GM21717 (cell line): ENCODE measurements around the gene MKNK2.
"Not testable (repeated sequence)": the region's sequence is repeated elsewhere in the genome, so short reads cannot be mapped to it uniquely, and the experiment has no call there.

Source experiments
- ATAC-seq: cut with Tn5 transposase; IDR thresholded peaks from one replicate; pipeline ENCODE4 v1.9.1; 2021; ENCODE audit warnings: mild to moderate bottlenecking, moderate library complexity; ENCODE audit not compliant: unreplicated experiment

MKNK2 gene

DNA sequence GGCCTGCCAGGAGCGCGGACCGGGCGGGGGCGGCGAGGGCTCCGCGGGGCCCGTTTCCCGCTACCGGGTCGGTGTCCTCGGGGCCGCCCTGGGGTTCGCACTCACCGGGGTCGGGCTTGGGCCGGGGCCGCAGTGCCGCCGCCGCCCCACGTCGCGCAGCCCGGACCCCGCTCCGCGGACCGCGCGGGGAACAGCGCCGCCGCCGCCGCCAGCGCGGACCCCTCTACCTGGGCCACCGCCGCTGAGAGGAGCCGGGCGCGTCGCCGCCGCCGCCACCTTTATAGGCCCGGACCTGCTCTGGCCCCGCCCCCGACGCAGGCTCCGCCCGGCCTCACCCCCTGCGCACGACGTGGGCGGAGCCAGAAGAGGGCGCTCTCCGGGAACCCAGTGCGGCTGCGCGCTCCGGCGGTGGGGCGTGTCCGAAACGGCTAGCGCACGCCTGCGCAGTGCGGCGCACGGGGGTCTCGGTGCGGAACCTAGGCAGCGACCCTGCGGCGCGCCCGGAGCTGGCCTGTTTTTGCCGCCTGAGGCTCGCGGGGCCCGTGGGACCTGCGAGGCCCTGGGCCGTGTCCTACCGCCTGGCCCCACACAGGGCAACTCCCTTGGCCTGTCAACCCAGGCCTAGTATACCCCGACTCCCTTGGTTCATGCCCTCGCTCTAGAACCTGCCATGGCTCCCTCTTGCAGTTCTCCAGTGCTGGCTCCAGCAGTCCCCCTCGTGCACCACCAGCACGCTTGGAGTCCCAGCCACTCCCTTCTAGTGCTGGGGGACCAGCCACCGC is at the start of gene MKNK2:
TSS of gene MKNK2 (minus strand) at position 254 of the 782 bp plus-strand sequence. CDS start 393 bp downstream, outside the sequence.
- peak; percentile 29 for ATAC-seq

DNA sequence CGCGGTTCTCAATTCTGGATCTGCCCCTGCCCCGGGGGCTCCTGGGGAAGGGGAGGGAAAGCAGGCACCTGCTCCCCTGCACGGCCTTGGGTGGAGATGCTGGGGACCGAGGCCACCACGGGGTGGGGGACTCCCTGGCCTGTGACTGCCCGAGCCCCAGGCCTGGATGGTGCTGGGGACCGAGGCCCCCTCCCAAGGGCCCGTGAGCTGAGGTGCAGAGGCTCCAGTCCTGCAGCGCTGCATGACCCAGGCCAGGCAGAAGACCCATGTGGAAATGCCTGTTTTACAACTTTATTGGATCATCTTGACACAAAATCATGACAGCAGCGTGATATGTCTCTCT is 49.6 kb upstream of the MKNK2 start:
- ATAC-seq: no peak

DNA sequence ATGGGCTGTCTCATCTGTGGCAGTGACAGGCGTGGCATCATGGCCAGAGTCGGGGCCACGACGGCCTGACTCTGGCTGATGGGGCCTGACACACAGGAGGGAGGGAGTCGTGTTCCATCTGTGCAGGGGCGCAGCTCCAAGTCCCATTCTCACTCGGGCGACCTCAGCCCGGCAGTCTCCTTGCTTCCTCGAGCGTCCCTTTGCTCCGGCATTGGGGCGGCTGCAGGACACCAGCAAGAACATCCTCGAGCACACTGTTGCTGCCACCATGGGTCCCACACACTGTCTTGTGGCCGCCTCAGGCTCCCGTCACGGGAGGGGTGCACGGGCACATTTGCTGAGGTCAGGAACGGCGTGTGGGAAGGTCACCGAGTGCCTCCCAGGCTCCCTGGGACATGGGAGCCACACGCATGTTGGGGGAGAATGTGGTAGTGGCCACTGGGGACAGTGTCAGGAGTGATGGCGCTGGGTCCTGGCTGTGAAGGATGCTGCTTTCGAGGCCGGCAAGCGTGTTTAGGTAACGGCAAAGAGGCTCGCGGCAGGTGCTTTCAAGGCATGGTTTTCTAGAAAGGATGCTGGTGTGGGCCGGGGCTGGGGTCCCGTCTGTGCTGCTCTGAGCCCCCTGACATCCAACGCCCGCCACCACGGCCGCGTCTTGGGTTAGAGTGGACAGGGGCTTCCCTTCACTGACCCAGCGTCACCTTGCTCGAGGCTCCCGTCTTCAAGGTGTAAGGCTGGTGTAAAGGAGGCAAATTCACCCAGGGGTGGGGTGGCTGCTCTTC is 49.1 kb upstream of the MKNK2 start:
- ATAC-seq: no peak

DNA sequence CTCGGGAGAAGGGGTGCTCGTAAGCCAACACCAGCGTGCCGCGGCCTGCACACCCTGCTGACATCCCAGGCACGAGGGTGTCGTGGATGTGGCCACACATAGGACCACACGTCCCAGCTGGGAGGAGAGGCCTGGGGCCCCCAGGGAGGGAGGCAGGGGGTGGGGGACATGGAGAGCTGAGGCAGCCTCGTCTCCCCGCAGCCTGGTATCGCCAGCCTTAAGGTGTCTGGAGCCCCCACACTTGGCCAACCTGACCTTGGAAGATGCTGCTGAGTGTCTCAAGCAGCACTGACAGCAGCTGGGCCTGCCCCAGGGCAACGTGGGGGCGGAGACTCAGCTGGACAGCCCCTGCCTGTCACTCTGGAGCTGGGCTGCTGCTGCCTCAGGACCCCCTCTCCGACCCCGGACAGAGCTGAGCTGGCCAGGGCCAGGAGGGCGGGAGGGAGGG is 48.0 kb upstream of the MKNK2 start:
- ATAC-seq: no peak

DNA sequence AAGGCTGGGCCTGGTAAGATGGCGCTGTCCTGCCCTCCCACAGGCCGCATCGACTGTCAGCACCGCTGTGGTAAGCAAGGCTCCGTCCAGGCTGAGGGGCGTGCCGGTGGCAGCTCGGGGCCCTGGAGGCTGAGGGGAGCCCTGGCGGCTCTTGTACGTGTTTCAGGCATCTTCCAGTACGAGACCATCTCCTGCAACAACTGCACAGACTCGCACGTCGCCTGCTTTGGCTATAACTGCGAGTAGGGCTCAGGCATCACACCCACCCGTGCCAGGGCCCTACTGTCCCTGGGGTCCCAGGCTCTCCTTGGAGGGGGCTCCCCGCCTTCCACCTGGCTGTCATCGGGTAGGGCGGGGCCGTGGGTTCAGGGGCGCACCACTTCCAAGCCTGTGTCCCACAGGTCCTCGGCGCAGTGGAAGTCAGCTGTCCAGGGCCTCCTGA is 46.9 kb upstream of the MKNK2 start:
- no peak for ATAC-seq

DNA sequence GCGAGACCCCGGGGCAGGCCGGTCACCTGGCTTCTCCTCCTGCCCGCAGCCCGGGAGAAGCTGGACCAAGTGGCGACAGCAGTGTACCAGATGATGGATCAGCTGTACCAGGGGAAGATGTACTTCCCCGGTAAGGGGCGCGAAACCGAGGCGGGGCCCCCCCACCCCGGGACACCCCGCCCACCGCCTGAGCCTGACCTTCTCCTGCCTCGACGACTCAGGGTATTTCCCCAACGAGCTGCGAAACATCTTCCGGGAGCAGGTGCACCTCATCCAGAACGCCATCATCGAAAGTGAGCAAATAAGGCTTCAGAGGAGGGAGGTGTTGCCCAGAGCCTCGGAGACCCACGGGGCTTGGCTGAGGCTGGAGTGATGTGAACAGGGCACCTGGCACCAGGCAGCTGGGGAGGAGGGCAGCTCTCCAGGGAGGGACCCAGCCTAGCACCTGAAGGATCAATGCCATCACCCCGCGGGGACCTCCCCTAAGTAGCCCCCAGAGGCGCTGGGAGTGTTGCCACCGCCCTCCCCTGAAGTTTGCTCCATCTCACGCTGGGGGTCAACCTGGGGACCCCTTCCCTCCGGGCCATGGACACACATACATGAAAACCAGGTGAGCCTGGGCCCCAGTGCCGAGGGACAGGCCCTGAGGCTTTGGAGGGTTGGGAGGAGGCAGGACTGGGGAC is 46.3 kb upstream of the MKNK2 start:
- no peak for ATAC-seq

DNA sequence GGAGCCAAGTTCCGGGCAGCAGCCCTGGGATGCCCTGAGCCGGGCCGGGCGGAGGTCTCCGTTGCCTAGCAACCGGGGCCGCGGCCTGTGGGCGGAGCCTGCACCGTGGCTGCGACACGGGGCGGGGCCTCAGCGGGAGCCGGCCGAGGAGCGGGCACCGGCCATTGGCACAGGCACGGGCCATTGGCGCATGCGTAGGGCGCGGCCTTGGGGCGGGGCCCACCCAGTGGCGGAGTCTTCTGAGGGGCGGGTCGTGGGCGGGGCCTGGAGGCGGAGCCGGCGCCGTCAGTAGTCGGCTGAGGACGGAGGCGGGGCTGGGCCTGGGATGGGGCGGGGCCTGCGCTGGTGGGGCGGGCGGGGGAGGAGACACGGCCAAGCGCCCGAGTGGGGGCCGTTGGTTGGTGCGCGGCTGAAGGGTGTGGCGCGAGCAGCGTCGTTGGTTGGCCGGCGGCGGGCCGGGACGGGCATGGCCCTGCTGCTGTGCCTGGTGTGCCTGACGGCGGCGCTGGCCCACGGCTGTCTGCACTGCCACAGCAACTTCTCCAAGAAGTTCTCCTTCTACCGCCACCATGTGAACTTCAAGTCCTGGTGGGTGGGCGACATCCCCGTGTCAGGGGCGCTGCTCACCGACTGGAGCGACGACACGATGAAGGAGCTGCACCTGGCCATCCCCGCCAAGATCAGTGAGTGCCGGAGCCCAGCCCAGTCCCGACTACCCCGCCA is 45.6 kb upstream of the MKNK2 start, which contains the start of gene IZUMO4:
TSS of gene IZUMO4 (plus strand) at position 436 of the 723 bp plus-strand sequence. CDS start at position 467, 31 bp downstream.
- ATAC-seq: peak; percentile 51

DNA sequence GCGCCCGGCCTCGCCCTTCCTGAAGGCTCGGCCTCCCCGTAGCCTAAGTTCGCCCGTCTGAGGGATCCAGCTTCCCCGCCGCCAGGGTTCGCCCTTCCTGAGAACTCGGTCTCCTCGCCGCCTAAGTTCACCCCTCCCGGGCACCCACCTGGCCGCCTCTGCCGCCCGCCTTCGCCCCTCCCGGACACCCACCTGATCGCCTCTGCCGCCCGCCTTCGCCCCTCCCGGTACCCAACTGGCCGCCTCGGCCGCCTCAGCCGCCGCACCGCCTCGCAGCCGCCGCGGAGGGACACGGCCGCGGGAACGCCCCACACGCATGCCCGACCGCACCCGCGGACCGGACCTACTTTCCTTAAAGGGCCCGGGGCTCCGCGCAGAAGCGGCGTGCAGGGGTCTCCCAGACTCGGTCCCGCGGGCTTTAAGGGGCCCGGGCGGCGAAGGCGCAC is 45.0 kb upstream of the MKNK2 start, which contains the start of gene MOB3A:
TSS of gene MOB3A (minus strand) at position 293 of the 446 bp plus-strand sequence. CDS start 17,766 bp downstream, outside the sequence.
- peak; percentile 29 for ATAC-seq

DNA sequence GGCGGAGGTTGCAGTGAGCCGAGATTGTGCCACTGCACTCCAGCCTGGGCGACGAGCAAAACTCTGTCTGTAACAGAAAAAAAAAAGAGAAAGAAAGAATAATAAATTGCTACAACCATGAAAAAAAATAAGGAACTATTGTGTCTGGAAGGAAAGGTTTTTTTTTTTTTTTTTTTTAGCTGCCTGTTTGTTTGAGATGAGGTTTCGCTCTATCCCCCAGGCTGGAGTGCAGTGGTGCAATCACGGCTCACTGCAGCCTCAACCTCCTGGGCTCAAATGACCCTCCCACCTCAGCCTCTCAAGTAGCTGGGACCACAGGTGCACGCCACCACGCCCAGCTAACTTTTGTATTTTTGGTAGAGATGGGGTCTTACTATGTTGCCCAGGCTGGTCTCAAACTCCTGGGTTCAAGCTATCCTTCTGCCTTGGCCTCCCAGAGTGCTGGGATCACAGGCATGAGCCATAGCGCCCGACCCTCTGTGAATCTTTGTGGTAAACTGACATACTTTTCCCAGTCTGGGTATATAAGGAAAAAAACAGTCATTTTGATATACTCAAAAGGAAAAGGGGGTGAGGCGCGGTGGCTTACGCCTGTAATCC is 41.0 kb upstream of the MKNK2 start:
- ATAC-seq: not testable (repeated sequence)

DNA sequence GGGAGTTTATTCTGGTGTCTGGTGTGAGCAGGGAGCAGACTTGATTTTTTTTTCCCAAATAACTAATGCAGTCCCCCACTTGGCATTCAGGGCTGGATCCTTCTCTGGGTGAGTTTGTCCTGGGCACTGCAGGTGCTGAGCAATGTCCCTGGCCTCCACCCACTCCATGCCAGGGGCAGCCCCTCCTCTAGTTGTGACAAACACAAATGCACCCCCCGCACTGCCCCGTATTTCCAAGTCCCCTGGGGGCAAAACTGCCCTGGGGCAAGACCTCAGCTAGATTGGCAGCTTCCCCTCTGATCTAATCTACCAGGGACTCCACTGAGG is 38.6 kb upstream of the MKNK2 start:
- ATAC-seq: no peak

DNA sequence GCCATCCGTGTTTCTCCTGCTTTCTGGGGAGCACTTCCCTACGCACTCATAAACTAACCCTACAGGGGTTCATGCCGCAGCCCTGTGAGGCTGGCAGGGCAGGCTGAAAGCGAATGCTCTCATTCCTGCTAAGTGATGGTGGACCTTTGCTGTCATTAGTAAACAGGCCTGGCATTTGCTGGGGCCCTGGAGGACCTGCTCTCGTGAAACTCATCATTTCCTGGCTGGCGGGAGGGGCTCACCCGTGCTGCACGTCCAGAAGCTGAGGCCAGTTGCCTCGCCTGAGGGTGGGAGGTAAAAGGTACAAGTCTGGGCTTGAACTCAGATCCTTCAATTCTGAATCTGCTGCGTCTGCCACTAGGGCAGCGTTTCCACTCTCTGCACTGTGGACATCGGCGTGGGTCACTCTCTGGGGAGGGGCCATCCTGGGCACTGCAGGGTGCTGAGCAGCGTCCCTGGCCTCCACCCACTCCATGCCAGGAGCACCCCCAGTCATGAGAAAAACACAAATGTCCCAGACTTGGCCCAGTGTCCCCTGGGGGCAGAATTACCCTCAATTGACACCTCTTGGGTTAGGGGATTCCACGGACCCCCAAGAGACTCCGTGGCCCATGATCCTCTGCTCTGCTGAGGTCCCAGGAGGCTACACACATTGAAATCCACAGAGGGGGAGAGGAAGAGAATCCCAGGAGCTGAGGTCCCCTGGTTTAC is 38.1 kb upstream of the MKNK2 start:
- ATAC-seq: no peak

DNA sequence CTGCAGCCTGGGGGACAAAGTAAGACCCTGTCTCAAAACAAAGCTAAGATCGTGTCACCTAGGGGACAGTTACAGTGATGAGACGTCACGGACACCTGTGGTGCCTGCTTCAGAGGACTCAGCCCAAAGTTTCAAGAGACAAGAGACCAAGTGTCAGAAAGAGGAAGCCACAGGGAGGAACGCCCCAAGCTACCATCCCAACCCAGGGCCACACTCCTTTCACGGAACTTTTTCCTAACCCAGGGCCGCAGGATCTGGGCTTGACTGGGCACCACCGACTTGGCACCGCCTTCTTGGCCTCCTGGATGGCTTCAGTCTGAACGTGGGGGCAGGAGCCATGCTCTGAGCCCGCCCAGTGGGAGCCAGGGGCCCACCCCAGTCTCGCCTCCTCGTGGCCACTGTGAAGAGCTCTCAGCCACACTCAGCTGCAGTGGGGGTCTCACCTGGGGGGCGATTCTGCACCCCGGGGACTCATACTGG is 36.6 kb upstream of the MKNK2 start:
- ATAC-seq: peak; percentile 19

DNA sequence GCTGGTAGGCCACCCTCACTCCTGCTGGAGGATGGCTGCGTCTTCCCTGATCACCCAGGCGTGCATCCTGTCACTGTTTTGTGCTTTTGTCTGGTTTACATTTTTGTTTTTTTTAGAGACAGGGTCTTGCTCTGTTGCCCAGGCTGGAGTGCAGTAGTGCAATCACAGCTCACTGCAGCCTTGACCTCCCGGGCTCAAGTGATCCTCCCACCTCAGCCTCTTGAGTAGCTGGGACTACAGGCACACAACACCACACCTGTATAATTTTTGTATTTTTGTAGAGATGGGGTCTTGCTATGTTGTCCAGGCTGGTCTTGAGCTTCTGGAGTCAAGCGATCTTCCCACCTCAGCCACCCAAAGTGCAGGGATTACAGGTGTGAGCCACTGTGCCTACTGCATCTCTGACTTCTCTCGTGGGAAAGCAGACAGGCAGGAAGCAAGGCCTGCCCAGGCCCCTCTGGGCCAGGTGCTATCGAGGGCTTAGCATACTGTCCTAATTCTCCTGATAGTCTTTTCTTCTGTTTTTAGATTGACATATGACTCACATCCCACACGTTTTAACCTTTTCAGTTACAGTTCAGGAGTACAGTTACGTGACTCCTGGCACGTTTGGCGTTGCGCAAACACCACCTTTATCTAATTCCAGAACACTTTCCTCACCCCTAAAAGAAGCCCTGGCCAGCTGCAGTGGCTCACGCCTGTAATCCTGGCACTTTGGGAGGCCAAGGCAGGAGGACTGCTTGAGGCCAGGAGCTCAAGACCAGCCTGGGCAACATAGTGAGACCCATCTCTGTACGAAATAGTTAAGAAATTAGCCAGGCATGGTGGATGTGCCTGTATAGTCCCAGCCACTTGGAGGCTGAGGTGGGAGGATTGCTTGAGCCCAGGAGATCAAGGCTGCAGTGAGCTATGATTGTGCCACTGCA is 35.9 kb upstream of the MKNK2 start:
- peak; percentile 10 for ATAC-seq

DNA sequence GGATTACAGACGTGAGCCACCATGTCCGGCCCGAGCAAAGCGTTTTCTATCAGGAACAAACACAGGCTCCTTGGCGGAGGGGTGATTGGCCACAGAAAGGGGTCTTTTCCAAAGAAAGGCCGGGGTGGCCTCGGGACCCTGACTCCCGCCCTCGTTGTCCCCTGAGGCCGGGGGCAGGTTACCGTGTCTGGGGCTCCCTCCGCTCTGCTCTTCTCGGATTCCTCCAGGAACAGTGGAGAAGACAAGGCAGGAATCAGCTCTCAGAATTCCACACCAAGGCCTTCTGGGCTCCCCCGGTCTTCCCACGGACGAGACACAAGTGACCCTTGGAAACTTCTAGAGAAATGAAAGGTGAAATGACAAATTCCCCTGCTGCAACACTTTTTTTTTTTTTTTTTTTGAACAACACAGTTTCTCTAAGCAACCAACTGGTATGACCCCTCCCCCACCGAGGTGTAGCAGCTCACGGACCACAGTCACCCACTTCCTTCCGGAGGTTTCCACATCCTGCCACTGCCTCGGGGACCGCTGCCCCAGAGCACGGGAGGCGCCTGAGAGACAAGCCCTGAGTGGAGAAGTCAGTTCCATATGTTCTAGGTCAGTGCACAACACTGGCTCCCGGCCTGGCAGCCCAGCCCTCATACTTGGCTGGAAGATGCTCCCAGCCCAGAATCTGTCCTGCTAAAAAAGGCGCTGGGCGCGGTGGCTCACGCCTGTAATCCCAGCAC is 34.1 kb upstream of the MKNK2 start:
- peak; percentile 27 for ATAC-seq

DNA sequence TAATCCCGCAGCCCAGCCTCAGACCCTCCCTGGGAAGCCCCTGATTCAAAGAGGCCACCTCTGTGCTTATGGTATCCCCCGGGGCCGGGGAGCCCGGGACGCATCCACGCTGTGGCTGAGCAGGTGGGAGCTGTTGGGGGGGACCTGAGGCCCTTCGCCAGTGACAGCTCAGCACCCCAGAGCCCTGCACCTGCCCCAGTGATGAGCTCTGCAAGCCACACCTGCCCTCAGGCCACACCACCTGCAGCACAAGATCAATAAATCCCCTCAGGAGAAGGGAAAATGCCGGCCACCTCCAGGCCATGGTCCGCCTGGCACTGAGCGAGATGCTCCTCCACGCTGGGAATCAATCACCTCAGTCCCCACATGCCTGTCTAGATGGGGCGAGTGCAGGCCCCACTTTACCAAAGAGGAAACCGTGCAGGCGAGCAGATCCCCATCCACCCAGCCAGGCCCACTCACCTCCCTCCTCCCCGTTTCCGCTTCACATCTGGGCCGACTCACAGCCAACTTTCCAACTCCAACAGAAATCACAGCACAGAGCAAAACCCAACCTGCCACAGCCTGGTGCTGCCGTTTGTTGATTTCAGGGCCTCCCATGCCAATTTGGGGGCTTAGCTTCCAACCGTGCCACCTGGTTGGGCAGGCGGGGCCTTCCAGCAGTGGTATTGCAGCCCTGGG is 32.3 kb upstream of the MKNK2 start:
- ATAC-seq: no peak

DNA sequence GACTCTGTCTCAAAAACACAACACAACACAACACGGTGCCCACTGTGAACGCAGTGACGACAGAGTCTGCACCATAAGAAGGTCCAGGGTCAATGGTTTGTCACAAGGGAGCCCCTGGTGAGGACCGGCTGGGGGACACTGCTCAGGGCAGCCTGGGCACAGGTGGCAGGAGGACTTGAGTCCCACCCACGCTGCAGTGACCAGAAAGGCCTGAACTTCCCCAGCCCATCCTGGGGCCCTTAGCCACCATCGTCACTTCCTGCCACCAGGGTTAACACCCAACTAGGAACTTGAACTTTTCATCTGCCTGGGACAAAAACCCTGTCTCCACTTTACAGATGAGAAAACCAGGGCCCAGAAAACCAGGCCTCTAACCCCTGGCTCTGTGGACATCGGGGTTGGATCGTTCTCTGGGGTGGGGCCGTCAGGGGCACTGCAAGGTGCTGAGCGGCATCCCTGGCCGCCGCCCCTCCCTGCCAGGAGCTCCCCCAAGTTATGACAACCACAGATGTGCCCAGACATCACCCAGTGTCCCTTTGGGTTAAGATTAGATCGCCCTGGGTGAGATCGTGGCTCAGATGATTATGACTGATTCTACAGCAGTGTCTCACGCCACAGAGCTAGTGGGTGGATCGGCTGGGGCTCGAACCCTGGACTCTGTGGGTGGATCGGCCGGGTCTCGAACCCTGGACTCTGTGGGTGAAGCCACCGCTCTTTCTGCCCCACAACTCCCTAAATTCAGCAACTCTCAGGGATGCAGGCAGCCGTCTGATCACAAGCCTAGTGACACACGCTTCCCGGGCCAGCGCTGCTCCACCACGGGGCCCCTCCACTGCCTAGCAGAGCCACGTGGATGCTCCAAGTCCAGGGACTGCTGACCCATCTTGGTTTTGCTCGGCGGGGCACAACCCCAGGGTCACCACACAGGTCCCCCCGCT is 31.1 kb upstream of the MKNK2 start:
- no peak for ATAC-seq
